ENCODE data around the gene ELSPBP1. TPM values are rescaled to one million over a fixed set of nuclear protein-coding genes. Genes with fewer than 3 reads are reported as not detected.

Gene ELSPBP1
- total RNA-seq, 1 donor from 2014 or later: not detected

DNA sequence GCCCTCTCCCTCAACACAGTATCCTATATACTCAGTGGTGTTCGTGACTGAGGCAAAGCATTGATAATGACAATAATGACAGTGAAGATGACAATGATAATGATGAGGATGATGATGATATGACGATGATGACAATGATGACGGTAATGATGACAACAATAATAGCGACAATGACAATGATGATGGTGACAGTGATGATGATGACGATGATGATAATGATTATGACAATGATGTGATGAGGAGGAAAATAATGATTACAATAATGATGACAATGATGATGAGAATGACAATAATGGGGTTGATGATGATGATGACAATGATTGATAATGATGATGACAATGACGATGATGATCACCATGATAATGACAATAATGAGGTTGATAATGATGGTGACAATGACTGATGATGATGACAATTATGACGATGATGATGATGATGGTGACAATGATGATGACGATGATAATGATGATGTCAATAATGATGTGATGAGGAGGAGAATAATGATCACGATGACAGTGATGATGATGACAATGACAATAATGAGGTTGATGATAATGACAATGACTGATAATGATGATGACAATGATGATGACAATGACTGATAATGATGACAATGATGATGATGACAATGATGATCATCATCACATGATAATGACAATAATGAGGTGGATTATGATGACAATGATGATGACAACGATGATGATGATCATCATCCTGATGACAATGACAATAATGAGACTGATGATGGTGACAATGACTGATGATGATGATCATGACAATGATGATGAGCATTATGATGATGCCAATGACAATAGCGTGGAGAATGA is 16.7 kb downstream of the ELSPBP1 start:
- H3K27ac Mint-ChIP-seq: no peak overlapping the region
- no peaks in the 10 kb centered on the region for H3K4me1 Mint-ChIP-seq (ENCODE audit: low read depth)
- no peaks in the 10 kb centered on the region for H3K36me3 Mint-ChIP-seq (ENCODE audit: low read depth)
- intact Hi-C loops (cut with micrococcal nuclease): no loop called here
- DNase-seq (ENCODE audit: low spot score): no peak
- H3K4me3 Mint-ChIP-seq (ENCODE audit: low read depth): no peak overlapping the region
- no peaks in the 10 kb centered on the region for H3K27me3 Mint-ChIP-seq (ENCODE audit: low read depth)
- H3K9me3 Mint-ChIP-seq: no peaks in the 10 kb centered on the region

DNA sequence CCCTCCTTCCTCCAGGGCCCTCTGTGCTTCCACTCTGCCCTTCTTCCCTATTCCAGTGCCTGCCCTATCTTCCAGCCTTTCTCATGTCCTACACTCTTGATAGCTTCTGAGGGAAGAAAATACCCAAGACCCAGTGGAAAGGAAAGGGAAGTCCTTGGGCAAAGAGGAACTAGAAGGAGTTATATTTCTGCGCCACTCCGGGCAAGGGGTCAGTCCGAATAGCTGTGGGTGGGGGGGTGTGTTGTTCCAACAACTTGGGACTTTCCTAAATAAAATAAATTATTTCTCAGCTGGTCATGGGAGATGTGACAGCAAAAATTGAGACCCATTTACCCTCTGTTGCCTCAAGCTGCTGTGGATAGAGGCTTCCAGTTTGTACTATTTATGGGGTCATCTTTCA is 26.3 kb downstream of the ELSPBP1 start:
- Mint-ChIP-seq H3K27ac (no peak overlapping the region), H3K4me1 (ENCODE audit: low read depth) (no peaks in the 10 kb centered on the region), H3K27me3 (ENCODE audit: low read depth) (peaks cover 5% of the 10 kb centered on the region), H3K9me3 (no peaks in the 10 kb centered on the region), H3K36me3 (ENCODE audit: low read depth) (no peaks in the 10 kb centered on the region), H3K4me3 (ENCODE audit: low read depth) (no peak overlapping the region)
- no peak for DNase-seq (ENCODE audit: low spot score)
- intact Hi-C loops (cut with micrococcal nuclease): no loop called here

DNA sequence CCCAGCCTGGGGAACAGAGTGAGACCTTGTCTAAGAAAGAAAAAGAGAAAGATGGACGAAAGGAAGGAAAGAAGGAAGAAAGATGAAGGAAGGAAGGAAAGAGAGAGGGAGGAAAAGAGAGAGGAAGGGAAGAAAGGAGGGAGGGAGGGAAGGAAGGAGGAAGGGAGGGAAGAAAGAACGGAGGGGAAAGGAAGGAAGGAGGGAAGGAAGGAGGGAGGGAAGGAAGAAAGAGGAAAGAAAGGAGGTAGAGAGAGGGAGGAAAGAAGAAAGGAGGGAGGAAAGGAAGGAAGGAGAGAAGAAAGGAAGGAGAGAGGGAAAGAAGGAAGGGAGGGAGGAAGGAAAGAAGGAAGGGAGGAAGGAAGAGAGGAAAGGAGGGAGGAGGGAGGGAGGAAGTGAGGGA is 28.6 kb downstream of the ELSPBP1 start:
- H3K27ac Mint-ChIP-seq: no peak overlapping the region
- H3K4me1 Mint-ChIP-seq (ENCODE audit: low read depth): no peaks in the 10 kb centered on the region
- intact Hi-C loops (cut with micrococcal nuclease): no loop called here
- H3K27me3 Mint-ChIP-seq (ENCODE audit: low read depth): peaks cover 7% of the 10 kb centered on the region
- H3K4me3 Mint-ChIP-seq (ENCODE audit: low read depth): no peak overlapping the region
- no peak for DNase-seq (ENCODE audit: low spot score)
- no peaks in the 10 kb centered on the region for H3K9me3 Mint-ChIP-seq
- no peaks in the 10 kb centered on the region for H3K36me3 Mint-ChIP-seq (ENCODE audit: low read depth)

DNA sequence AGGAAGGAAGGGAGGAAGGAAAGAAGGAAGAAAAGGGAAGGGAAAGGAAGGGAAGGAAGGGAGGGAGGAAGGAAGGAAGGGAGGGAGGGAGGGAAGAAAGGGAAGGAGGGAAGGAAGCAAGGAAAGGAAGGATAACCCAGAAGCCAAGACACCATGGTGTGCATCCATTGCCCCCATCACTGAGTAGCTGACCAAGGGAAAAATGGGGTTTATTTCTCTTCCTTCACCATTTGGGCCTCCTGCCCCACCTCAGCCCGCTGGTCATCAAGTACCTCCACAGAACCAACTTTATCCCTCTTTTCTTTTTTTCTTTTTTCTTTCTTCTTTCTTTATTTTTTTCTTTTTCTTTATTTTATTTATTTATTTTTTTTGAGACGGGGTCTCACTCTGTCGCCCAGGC is 29.1 kb downstream of the ELSPBP1 start:
- Mint-ChIP-seq H3K27me3 (ENCODE audit: low read depth) (peaks cover 8% of the 10 kb centered on the region), H3K4me1 (ENCODE audit: low read depth) (no peaks in the 10 kb centered on the region), H3K27ac (no peak overlapping the region), H3K9me3 (no peaks in the 10 kb centered on the region), H3K4me3 (ENCODE audit: low read depth) (no peak overlapping the region), H3K36me3 (ENCODE audit: low read depth) (no peaks in the 10 kb centered on the region)
- intact Hi-C loops (cut with micrococcal nuclease): no loop called here
- DNase-seq (ENCODE audit: low spot score): no peak

DNA sequence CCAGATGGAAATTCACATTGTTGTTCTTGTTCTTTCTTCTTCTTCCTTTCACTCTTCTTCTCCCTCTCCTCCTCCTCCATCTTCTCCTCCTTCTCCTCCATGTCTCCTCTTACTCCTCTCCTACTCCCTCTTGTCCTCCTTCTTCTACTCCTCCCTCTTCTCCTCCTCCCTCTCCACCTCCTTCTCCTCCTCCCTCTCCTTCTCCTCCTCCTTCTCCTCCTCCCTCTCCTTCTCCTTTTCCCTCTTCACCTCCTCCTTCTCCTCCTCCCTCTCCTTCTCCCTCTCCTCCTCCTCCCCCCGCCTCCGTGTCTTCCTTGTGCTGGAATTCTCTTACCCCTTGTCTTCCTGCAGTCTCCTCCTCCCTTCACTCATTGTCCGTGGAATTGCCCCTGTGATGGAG is 31.0 kb downstream of the ELSPBP1 start:
- peaks cover 7% of the 10 kb centered on the region for H3K27me3 Mint-ChIP-seq (ENCODE audit: low read depth)
- no peaks in the 10 kb centered on the region for H3K4me1 Mint-ChIP-seq (ENCODE audit: low read depth)
- intact Hi-C loops (cut with micrococcal nuclease): no loop called here
- no peak overlapping the region for H3K4me3 Mint-ChIP-seq (ENCODE audit: low read depth)
- DNase-seq (ENCODE audit: low spot score): no peak
- no peaks in the 10 kb centered on the region for H3K9me3 Mint-ChIP-seq
- H3K27ac Mint-ChIP-seq: no peak overlapping the region
- no peaks in the 10 kb centered on the region for H3K36me3 Mint-ChIP-seq (ENCODE audit: low read depth)

DNA sequence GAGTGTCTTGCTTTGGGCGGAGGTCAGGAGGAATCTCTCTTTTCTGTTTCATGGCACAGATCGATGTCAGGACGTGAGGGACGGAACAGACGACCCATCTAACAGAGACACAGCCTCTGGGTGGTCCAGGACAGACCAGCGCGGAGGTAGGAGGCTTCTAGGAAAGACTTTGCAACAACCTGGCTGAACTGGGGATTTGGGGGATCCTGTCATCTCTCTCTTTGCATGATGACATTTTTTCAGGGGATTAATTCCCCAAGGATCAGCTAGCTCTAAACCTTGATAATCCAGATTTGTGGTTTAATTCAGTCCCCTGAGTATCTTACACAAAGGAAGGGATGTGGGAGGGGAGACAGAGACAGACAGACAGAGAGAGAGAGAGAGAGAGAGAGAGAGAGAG is 35.0 kb downstream of the ELSPBP1 start:
- no peak for DNase-seq (ENCODE audit: low spot score)
- Mint-ChIP-seq H3K36me3 (ENCODE audit: low read depth) (no peaks in the 10 kb centered on the region), H3K4me3 (ENCODE audit: low read depth) (no peak overlapping the region), H3K27me3 (ENCODE audit: low read depth) (peaks cover 3% of the 10 kb centered on the region), H3K27ac (no peak overlapping the region), H3K4me1 (ENCODE audit: low read depth) (no peaks in the 10 kb centered on the region), H3K9me3 (no peaks in the 10 kb centered on the region)
- intact Hi-C loops (cut with micrococcal nuclease): no loop called here

DNA sequence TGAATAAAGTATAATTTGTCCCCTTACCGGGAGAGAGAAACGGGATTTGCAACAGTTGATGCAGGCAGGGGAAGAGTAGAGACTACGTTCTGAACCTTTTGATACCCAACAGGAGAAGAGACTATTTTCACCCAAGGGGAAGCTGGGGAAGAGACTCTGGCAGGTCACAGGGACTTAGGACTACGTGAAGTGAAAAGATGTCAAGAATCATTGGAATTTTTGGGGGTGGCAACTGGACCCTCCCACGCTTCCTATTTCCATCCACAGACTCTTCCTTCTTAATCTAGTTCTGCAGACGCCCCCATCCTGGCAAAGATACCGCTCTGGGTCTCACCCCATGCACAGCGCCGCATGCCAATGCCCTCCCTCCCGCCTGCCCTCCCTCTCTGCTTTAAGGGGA is 35.6 kb downstream of the ELSPBP1 start:
- H3K9me3 Mint-ChIP-seq: no peaks in the 10 kb centered on the region
- H3K27ac Mint-ChIP-seq: no peak overlapping the region
- H3K4me1 Mint-ChIP-seq (ENCODE audit: low read depth): no peaks in the 10 kb centered on the region
- no peak for DNase-seq (ENCODE audit: low spot score)
- intact Hi-C loops (cut with micrococcal nuclease): no loop called here
- no peaks in the 10 kb centered on the region for H3K36me3 Mint-ChIP-seq (ENCODE audit: low read depth)
- peaks cover 3% of the 10 kb centered on the region for H3K27me3 Mint-ChIP-seq (ENCODE audit: low read depth)
- no peak overlapping the region for H3K4me3 Mint-ChIP-seq (ENCODE audit: low read depth)

DNA sequence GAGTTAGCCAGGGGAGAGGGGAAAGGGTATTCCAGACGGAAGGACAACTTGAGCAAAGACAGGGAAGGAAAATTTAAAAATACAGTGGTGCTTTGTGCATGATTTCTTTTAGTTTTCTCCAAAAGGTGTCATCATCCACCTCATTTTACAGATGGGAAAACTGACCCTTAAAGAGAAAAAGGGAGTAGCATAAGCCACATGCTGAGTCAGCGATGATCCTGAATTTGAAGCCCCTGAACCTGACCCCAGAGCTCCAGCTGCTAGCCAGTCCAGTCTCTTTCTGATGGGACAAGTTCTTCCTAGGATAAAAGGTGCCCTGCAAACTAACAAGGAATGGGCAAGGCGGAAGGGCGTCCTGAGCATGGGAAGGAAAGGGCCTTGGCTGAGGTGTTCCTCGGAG is 39.2 kb downstream of the ELSPBP1 start:
- no peaks in the 10 kb centered on the region for H3K4me1 Mint-ChIP-seq (ENCODE audit: low read depth)
- no peak overlapping the region for H3K4me3 Mint-ChIP-seq (ENCODE audit: low read depth)
- intact Hi-C loops (cut with micrococcal nuclease): no loop called here
- no peak for DNase-seq (ENCODE audit: low spot score)
- no peaks in the 10 kb centered on the region for H3K27me3 Mint-ChIP-seq (ENCODE audit: low read depth)
- no peak overlapping the region for H3K27ac Mint-ChIP-seq
- H3K36me3 Mint-ChIP-seq (ENCODE audit: low read depth): no peaks in the 10 kb centered on the region
- H3K9me3 Mint-ChIP-seq: peaks cover 17% of the 10 kb centered on the region

DNA sequence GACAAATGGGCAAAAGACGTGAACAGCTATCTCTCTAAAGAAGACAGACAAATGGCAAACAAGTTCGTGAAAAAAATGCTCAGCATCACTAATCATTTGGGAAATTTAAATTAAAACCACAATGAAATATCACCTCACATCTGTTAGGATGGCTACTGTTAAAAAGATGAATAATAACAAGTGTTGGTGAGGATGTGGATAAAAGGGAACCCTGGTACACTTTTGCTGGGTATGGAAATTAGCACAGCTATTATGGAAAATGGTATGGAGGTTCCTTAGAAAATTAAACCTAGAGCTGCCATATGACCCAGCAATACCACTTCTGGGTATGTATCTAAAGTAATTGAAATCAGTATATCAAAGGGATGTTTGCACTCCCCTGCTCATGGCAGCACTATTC is 42.3 kb downstream of the ELSPBP1 start:
- no peak overlapping the region for H3K4me3 Mint-ChIP-seq (ENCODE audit: low read depth)
- no peaks in the 10 kb centered on the region for H3K4me1 Mint-ChIP-seq (ENCODE audit: low read depth)
- peaks cover 17% of the 10 kb centered on the region for H3K9me3 Mint-ChIP-seq
- no peak for DNase-seq (ENCODE audit: low spot score)
- intact Hi-C loops (cut with micrococcal nuclease): no loop called here
- no peaks in the 10 kb centered on the region for H3K36me3 Mint-ChIP-seq (ENCODE audit: low read depth)
- no peaks in the 10 kb centered on the region for H3K27me3 Mint-ChIP-seq (ENCODE audit: low read depth)
- no peak overlapping the region for H3K27ac Mint-ChIP-seq

DNA sequence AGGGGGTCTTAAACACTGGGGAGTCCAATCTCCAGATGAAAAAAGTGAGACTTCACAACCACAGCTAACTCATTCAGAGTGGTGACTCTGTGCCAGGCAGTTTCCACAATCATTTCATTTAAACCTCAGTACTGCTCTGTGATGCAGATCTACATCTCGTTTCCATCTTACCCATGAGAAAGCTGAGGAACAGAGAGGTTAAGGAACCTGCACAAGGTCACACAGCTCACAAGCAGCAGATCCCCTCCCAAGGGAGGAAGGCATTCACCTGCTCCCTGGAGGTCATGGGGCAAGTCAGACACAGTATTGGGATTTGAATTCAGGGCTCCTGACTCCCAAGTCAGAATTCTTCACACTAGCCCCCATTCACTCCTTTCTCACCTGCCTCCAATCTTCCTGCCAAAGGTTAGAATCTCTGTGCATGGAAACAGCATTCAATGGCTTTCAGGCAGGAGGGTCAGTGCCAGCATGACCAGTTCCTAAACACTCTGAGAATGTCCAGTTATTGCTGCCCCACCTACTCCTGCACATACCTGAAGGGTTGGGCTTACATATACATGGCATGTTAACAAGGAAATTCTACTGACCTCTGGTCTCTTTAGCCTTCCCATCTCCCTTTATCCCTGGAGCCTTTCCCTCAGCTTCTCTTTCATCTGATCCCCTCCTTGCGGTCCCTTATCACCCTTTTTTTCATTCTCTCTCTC is 47.6 kb downstream of the ELSPBP1 start:
- Mint-ChIP-seq H3K27me3 (ENCODE audit: low read depth) (no peaks in the 10 kb centered on the region), H3K4me1 (ENCODE audit: low read depth) (no peaks in the 10 kb centered on the region), H3K27ac (no peak overlapping the region), H3K36me3 (ENCODE audit: low read depth) (no peaks in the 10 kb centered on the region), H3K4me3 (ENCODE audit: low read depth) (no peak overlapping the region), H3K9me3 (peaks cover under 1% of the 10 kb centered on the region)
- DNase-seq (ENCODE audit: low spot score): no peak
- intact Hi-C loops (cut with micrococcal nuclease): no loop called here

DNA sequence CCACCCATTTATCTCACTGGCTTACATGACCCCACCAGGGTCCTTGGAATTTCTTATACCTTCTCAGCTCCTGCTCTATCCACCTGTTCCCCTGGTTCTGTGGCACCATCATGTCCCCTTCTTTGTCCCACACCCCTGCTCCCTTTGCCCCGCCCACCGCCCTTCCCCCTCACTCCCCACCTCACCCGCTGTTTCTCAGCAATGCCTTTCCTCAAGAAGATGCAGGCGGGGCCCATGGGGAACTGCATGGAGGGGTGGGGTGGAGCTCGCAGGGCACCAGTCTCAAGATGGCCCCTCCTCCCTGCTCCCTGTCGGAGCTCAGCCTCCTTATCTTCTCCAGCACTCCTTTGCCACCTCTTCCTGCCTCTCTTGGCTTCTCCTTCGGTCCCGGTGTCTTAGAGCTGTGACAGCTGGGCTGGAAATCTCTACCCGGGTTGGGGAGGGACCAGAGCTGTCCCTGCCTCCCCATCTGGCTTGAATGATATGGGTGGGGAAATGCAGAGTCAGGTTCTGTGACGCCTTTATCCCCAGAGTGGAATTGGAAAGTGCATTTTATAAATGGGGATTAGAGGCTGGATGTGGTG is 49.3 kb downstream of the ELSPBP1 start, which contains the start of gene CABP5:
TSS of gene CABP5 (minus strand) at position 405 of the 584 bp plus-strand sequence. CDS start at position 248, 157 bp downstream.
- H3K27me3 Mint-ChIP-seq (ENCODE audit: low read depth): no peaks in the 10 kb centered on the region
- no peak within 1 kb of the TSS for H3K27ac Mint-ChIP-seq

DNA sequence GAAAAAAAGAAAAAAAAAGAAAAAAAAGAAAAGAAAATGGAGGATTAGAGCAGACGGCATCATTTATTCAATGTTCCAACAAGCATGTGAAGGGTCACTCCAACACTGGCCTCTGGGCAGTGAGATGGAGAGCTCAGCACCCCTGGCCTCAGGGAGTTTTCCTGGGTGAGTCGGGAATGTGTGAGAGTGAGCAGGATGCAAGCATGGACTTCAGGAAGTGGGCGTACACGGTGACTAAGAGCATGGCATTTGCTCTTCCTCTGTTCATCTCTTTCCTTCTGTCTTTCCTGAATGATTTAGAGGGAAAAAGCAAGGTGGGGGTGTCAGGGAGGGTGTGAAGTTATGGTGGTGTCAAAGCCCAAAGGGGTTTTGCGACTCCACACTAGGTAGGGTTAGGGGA is 50.1 kb downstream of the ELSPBP1 start:
- Mint-ChIP-seq H3K27ac (no peak overlapping the region), H3K9me3 (no peaks in the 10 kb centered on the region), H3K36me3 (ENCODE audit: low read depth) (no peaks in the 10 kb centered on the region), H3K4me1 (ENCODE audit: low read depth) (no peaks in the 10 kb centered on the region), H3K4me3 (ENCODE audit: low read depth) (no peak overlapping the region), H3K27me3 (ENCODE audit: low read depth) (no peaks in the 10 kb centered on the region)
- intact Hi-C loops (cut with micrococcal nuclease): no loop called here
- DNase-seq (ENCODE audit: low spot score): no peak

More for the DNA sequence above, 49.3 kb downstream of the ELSPBP1 start, which contains the start of gene CABP5:
- Mint-ChIP-seq H3K4me1 (ENCODE audit: low read depth) (no peaks in the 10 kb centered on the region), H3K9me3 (no peaks in the 10 kb centered on the region), H3K36me3 (ENCODE audit: low read depth) (no peaks in the 10 kb centered on the region), H3K4me3 (ENCODE audit: low read depth) (no peak within 1 kb of the TSS)
- DNase-seq (ENCODE audit: low spot score): no peak
- intact Hi-C loops (cut with micrococcal nuclease): no loop called here
